CD14-positive monocyte (primary cell): Measurements from ENCODE around the gene UGT1A10. TPM values are rescaled to one million over a fixed set of nuclear protein-coding genes. Genes with fewer than 3 reads are reported as not detected.

Experiments used
- DNase-seq, 3 donors: peaks; one replicate each; pipeline ENCODE4 v3.0.0-alpha.2; 2011 to 2022
- H2AFZ ChIP-seq: 2 replicates; pipeline ENCODE4 v1.6.0; 2012; ENCODE audit warnings: mild to moderate bottlenecking, low read depth, low read length, inconsistent platforms; ENCODE audit not compliant: insufficient read depth, poor library complexity, severe bottlenecking
- H3K27ac ChIP-seq, 2 donors: 1 replicate in 1 of 2; 2 replicates in 1 of 2; pipeline ENCODE4 v1.5.1; 2012 to 2013; ENCODE audit warnings: low read length in 2 of 2, control low read depth in 1 of 2, inconsistent platforms in 1 of 2, low read depth in 1 of 2, mild to moderate bottlenecking in 1 of 2
- H3K27me3 ChIP-seq, 2 donors: one replicate each; pipeline versions ENCODE4 v1.6.0 to v1.6.1; 2011 to 2013; ENCODE audit warnings: low read length in 2 of 2; ENCODE audit not compliant: control insufficient read depth in 2 of 2, insufficient read depth in 2 of 2
- H3K36me3 ChIP-seq, 2 donors: replicated peaks in 1 of 2; 1 replicate in 1 of 2; 2 replicates in 1 of 2; pipeline versions ENCODE4 v1.5.1 to v1.6.1; 2012 to 2013; ENCODE audit warnings: low read length in 2 of 2, control low read depth in 1 of 2, inconsistent platforms in 1 of 2, mild to moderate bottlenecking in 1 of 2; ENCODE audit not compliant: insufficient read depth in 2 of 2, control insufficient read depth in 1 of 2
- H3K4me1 ChIP-seq, 2 donors: 1 replicate in 1 of 2; 2 replicates in 1 of 2; pipeline versions ENCODE4 v1.5.1 to v1.6.1; 2012 to 2013; ENCODE audit warnings: low read length in 2 of 2, control low read depth in 1 of 2, inconsistent platforms in 1 of 2, mild to moderate bottlenecking in 1 of 2, moderate library complexity in 1 of 2; ENCODE audit not compliant: insufficient read depth in 2 of 2, control insufficient read depth in 1 of 2
- H3K4me2 ChIP-seq: replicated peaks from 2 replicates; pipeline ENCODE3; 2012; ENCODE audit warnings: low read length, moderate library complexity, mild to moderate bottlenecking; ENCODE audit not compliant: poor library complexity, severe bottlenecking; ENCODE audit errors: extremely low read depth
- H3K4me3 ChIP-seq, 3 experiments: fragments of 200-600 bp in 1 of 3; sonication (generic) in 1 of 3; replicated peaks in 1 of 3; 1 replicate in 2 of 3; 2 replicates in 1 of 3; pipeline ENCODE4 v1.5.1; 2011 to 2013; ENCODE audit warnings: low read length in 3 of 3, mild to moderate bottlenecking in 3 of 3, control low read depth in 2 of 3, low read depth in 2 of 3, inconsistent platforms in 1 of 3, moderate library complexity in 1 of 3
- H3K79me2 ChIP-seq: 2 replicates; pipeline ENCODE4 v1.6.0; 2012; ENCODE audit warnings: mild to moderate bottlenecking, control low read depth, inconsistent platforms, low read length, moderate library complexity; ENCODE audit not compliant: insufficient read depth
- H3K9ac ChIP-seq: 2 replicates; pipeline ENCODE4 v1.6.0; 2017; ENCODE audit warnings: low read length, mild to moderate bottlenecking; ENCODE audit not compliant: insufficient read depth, poor library complexity, severe bottlenecking
- H3K9me3 ChIP-seq, 2 donors: replicated peaks in 1 of 2; 1 replicate in 1 of 2; 2 replicates in 1 of 2; pipeline versions ENCODE4 v1.5.1 to v1.6.1; 2012 to 2013; ENCODE audit warnings: low read length in 2 of 2, control low read depth in 1 of 2; ENCODE audit not compliant: control insufficient read depth in 1 of 2, insufficient read depth in 1 of 2
- H4K20me1 ChIP-seq: 2 replicates; pipeline ENCODE4 v1.6.0; 2012; ENCODE audit warnings: mild to moderate bottlenecking, low read length, control low read depth, moderate library complexity; ENCODE audit not compliant: insufficient read depth
- H3K27ac Mint-ChIP-seq, 7 donors: one replicate each; pipeline ENCODE4 v1.8.0; 2020; ENCODE audit warnings: mild to moderate bottlenecking in 7 of 7, mixed read lengths in 7 of 7, moderate library complexity in 6 of 7, inconsistent platforms in 2 of 7
- H3K27me3 Mint-ChIP-seq, 3 donors: one replicate each; pipeline ENCODE4 v1.8.0; 2021 to 2022; ENCODE audit warnings: low read depth in 3 of 3, mild to moderate bottlenecking in 3 of 3, mixed read lengths in 3 of 3, moderate library complexity in 3 of 3, inconsistent platforms in 1 of 3
- H3K36me3 Mint-ChIP-seq, 2 donors: one replicate each; pipeline ENCODE4 v1.8.0; 2020; ENCODE audit warnings: mixed read lengths in 2 of 2, inconsistent platforms in 1 of 2, mild to moderate bottlenecking in 1 of 2
- H3K4me1 Mint-ChIP-seq: one replicate; pipeline ENCODE4 v1.8.0; 2020; ENCODE audit warnings: mild to moderate bottlenecking, mixed read lengths
- H3K4me3 Mint-ChIP-seq, 2 donors: one replicate each; pipeline ENCODE4 v1.8.0; 2020; ENCODE audit warnings: mild to moderate bottlenecking in 2 of 2, mixed read lengths in 2 of 2, moderate library complexity in 1 of 2
- H3K9me3 Mint-ChIP-seq, 7 donors: one replicate each; pipeline ENCODE4 v1.8.0; 2020 to 2022; ENCODE audit warnings: mixed read lengths in 7 of 7, mild to moderate bottlenecking in 6 of 7, moderate library complexity in 6 of 7, inconsistent platforms in 2 of 7
- CTCF ChIP-seq: fragments of 200-600 bp; IDR thresholded peaks from one replicate; pipeline ENCODE4 v1.8.0; 2022; ENCODE audit warnings: antibody characterized with exemption, mild to moderate bottlenecking
- WGBS: methylation state at CpG from one replicate; pipeline ENCODE4 v1.1.5; 2013; ENCODE audit warnings: missing lambda C conversion rate; ENCODE audit not compliant: insufficient coverage; 5-methylcytosine and 5-hydroxymethylcytosine counted together
- intact Hi-C, 2 donors: fragments of 100-400 bp; cut with micrococcal nuclease; formaldehyde crosslinking; loops; one replicate each; pipeline versions ENCODE4 v1.15.0 to v1.15.1; 2023
- polyA plus RNA-seq, 3 donors: library from polyadenylated mRNA; depleted of rRNA in 1 of 3; unstranded in 2 of 3; stranded (reverse) in 1 of 3; fragments of 300-500 nt in 2 of 3; fragments of >200 nt in 1 of 3; fragmentation: Illumina TruSeq in 2 of 3; gene quantifications; 1 replicate in 2 of 3; 2 replicates in 1 of 3; pipeline ENCODE4 v1.2.3, GENCODE V29; 2012 to 2021

The UGT1A10 gene
- polyA plus RNA-seq, 3 donors = not detected

DNA sequence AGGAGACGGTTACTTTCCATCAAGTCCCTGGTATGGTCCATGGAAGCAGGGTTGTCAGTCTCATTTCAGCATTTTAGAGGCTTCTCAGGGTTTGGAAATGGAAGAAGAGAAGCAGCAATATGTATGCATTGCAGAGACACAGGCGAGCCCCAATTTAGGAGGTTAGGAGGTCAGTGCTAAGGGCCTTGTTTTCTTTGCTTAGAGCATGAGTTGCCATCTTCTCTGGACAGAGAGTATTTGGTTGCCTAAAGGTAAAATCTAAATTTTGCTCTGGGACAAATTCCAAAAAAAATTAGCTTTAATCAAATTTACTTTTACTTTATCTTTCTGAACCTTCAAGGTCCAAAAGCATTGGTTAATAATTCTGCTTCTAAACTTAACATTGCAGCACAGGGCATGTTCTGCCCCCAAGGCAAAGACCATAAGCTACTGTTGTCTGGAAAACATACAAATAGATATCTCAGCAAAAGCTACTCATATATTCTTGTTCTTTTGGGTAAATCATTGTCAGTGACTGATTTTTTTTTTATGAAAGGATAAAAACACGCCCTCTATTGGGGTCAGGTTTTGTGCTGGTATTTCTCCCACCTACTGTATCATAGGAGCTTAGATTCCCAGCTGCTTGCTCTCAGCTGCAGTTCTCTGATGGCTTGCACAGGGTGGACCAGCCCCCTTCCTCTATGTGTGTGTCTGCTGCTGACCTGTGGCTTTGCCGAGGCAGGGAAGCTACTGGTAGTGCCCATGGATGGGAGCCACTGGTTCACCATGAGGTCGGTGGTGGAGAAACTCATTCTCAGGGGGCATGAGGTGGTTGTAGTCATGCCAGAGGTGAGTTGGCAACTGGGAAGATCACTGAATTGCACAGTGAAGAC, 35.3 kb downstream of the UGT1A10 start, which contains the start of gene UGT1A9:
UGT1A9 (plus strand) TSS at position 609 of the 872 bp plus-strand sequence; CDS start at position 646, 37 bp downstream.
- no peak within 1 kb of the TSS for H3K27ac ChIP-seq
- H3K9me3 ChIP-seq = no peaks in the 10 kb centered on the region
- Mint-ChIP-seq H3K9me3 (peaks cover 0 to 4% (median 2%) of the 10 kb centered on the region in 7 donors), H3K27me3 (no peaks in the 10 kb centered on the region), H3K36me3 (no peaks in the 10 kb centered on the region), H3K4me3 (no peak within 1 kb of the TSS), H3K4me1 (no peaks in the 10 kb centered on the region), H3K27ac (no peak within 1 kb of the TSS)
- TF ChIP-seq CTCF = no peak
- H3K79me2 ChIP-seq = no peaks in the 10 kb centered on the region
- H3K4me3 ChIP-seq = no peak within 1 kb of the TSS
- WGBS = 90% methylated on average over 4 of the region's 5 CpGs
- no peak within 1 kb of the TSS for H3K9ac ChIP-seq
- no peaks in the 10 kb centered on the region for H3K4me1 ChIP-seq
- no peaks in the 10 kb centered on the region for H3K36me3 ChIP-seq
- intact Hi-C loops = no loop called here
- H3K4me2 ChIP-seq = no peak within 1 kb of the TSS
- H4K20me1 ChIP-seq = no peaks in the 10 kb centered on the region
- no peak for DNase-seq
- H3K27me3 ChIP-seq = no peaks in the 10 kb centered on the region
- H2AFZ ChIP-seq = no peak within 1 kb of the TSS

- Histone ChIP-seq H3K9ac (no peak overlapping the region), H3K27ac (no peak overlapping the region), H3K4me2 (no peak overlapping the region), H3K79me2 (no peaks in the 10 kb centered on the region), H3K4me3 (no peak overlapping the region), H2AFZ (no peak overlapping the region), H3K9me3 (no peaks in the 10 kb centered on the region), H3K4me1 (no peaks in the 10 kb centered on the region), H3K27me3 (no peaks in the 10 kb centered on the region), H3K36me3 (no peaks in the 10 kb centered on the region), H4K20me1 (no peaks in the 10 kb centered on the region)
- Mint-ChIP-seq H3K4me3 (no peak overlapping the region), H3K9me3 (peaks cover 0 to 4% (median 2%) of the 10 kb centered on the region in 7 donors), H3K36me3 (no peaks in the 10 kb centered on the region), H3K27me3 (no peaks in the 10 kb centered on the region), H3K27ac (no peak overlapping the region), H3K4me1 (no peaks in the 10 kb centered on the region)
- no peak for TF ChIP-seq CTCF
- WGBS = no CpG with 5 or more reads among the region's 3 CpGs
- intact Hi-C loops = no loop called here
- no peak for DNase-seq
Observed at GRCh38 chr2:233672886-233673285, 36.6 kb downstream of the UGT1A10 start.
